Transverse colon (tissue), 4 donors: ENCODE data around the gene CEP170B.

ENCODE experiments used
- EP300 ChIP-seq: sonication (generic); formaldehyde crosslinking; IDR thresholded peaks from one replicate; pipeline ENCODE4 v1.6.1; 2017; ENCODE audit warnings: antibody characterized with exemption, low read depth
- POLR2A ChIP-seq: fragments of 450-650 bp; IDR thresholded peaks from one replicate; pipeline ENCODE4 v1.6.1; 2016; ENCODE audit warnings: antibody characterized with exemption, mild to moderate bottlenecking, moderate library complexity
- POLR2AphosphoS5 ChIP-seq, 3 donors: sonication (generic); formaldehyde crosslinking; IDR thresholded peaks; one replicate each; pipeline ENCODE4 v1.6.1; 2016; ENCODE audit warnings: antibody characterized with exemption in 3 of 3
- TF ChIP-seq, protein P1 (sequence below), 5 experiments: fragments of 200-600 bp in 3 of 5; fragments of 450-650 bp in 2 of 5; sonication (generic) in 3 of 5; IDR thresholded peaks; 1 replicate in 2 of 5; 2 replicates in 3 of 5; pipeline ENCODE4 v1.5.1; 2016 to 2017; ENCODE audit warnings: antibody characterized with exemption in 5 of 5, inconsistent platforms in 3 of 5, mild to moderate bottlenecking in 2 of 5, moderate library complexity in 1 of 5

DNA sequence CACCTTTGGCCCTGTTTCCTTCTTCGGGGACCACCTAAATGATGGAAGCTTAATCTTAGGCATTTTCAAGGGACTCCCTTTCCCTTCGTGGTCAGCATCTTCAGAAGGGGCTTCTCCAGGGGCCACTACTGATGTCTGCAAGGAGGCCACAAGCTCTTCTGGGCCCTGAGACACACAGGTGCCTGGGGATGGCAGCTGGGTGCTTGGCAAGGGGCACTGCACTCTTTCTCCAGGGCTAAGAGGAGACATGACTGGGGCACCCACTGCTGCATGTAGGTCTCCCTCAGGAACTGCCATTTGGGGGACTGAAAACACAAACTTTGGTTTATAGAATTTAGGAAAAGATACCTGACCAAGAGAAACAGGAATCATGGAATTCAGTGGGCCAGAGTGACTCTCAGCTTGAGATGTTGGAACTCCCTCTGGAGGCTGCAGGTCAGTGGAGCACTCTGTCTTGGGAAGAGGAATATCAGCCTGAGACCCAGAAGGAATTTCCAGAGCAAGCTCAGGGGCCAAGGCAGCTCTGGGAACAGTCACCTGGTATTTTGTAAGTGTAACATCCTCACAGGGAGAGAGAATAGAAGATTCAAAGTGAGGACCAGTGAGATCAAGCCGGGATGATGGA is 75.6 kb downstream of the CEP170B start:
- TF ChIP-seq, protein P1, sequence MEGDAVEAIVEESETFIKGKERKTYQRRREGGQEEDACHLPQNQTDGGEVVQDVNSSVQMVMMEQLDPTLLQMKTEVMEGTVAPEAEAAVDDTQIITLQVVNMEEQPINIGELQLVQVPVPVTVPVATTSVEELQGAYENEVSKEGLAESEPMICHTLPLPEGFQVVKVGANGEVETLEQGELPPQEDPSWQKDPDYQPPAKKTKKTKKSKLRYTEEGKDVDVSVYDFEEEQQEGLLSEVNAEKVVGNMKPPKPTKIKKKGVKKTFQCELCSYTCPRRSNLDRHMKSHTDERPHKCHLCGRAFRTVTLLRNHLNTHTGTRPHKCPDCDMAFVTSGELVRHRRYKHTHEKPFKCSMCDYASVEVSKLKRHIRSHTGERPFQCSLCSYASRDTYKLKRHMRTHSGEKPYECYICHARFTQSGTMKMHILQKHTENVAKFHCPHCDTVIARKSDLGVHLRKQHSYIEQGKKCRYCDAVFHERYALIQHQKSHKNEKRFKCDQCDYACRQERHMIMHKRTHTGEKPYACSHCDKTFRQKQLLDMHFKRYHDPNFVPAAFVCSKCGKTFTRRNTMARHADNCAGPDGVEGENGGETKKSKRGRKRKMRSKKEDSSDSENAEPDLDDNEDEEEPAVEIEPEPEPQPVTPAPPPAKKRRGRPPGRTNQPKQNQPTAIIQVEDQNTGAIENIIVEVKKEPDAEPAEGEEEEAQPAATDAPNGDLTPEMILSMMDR (IDR thresholded peaks at IDR 0.05) = no peak
- no peak for TF ChIP-seq EP300
- TF ChIP-seq POLR2A = no peak
- no peak for TF ChIP-seq POLR2AphosphoS5 (IDR thresholded peaks at IDR 0.05)
